GM12878 (cell line): Measurements from ENCODE around the gene ESM1. TPM values are rescaled to one million over a fixed set of nuclear protein-coding genes. Genes with fewer than 3 reads are reported as not detected.

ENCODE experiments used
- ATAC-seq: fragments of 200-7000 bp; cut with Tn5 transposase; 3 replicates; pipeline ENCODE4 v1.9.1; 2020; ENCODE audit warnings: mild to moderate bottlenecking, moderate library complexity
- BruUV-seq: library from RNA; stranded (reverse); fragments of 400-500 nt; replicated peaks from 2 replicates; lab custom pipeline; 2021; lab: Mats Ljungman, UMichigan
- CTCF ChIA-PET: fragments of 300-600 bp; sonication (Branson Sonifier 250); formaldehyde crosslinking; extraction: SDS; loops from one replicate; lab custom pipeline; 2021; ENCODE audit warnings: inconsistent platforms; lab: Yijun Ruan, JAX
- POLR2A ChIA-PET: fragments of 350-600 bp; formaldehyde crosslinking; extraction: SDS; loops from one replicate; lab custom pipeline; 2021; ENCODE audit warnings: inconsistent platforms; lab: Charles Lee
- RAD21 ChIA-PET: fragments of 300-600 bp; sonication (Branson Sonifier 250); formaldehyde crosslinking; loops from one replicate; lab custom pipeline; 2023; ENCODE audit warnings: antibody characterized with exemption; ENCODE audit not compliant: unreplicated experiment; lab: Charles Lee
- SMC1A ChIA-PET: fragments of 300-600 bp; sonication (Branson Sonifier 250); formaldehyde crosslinking; loops from one replicate; lab custom pipeline; 2023; ENCODE audit not compliant: unreplicated experiment, uncharacterized antibody; lab: Charles Lee
- DNase-seq: peaks from one replicate; pipeline ENCODE4 v3.0.0-alpha.2; 2011; ENCODE audit warnings: low read depth, low spot score
- FAIRE-seq: peaks from 3 replicates; lab custom pipeline; 2011; peaks lifted over from hg19 to GRCh38; lab: Jason Lieb, UNC
- H2AFZ ChIP-seq: 2 replicates; pipeline ENCODE4 v1.6.0; 2011; ENCODE audit warnings: low read depth, low read length, control low read depth; ENCODE audit not compliant: control insufficient read depth
- H3K27ac ChIP-seq: 2 replicates; pipeline ENCODE4 v1.5.1; 2011; ENCODE audit warnings: control low read depth; ENCODE audit not compliant: control insufficient read depth, insufficient read depth
- H3K27me3 ChIP-seq, 2 experiments: replicated peaks in 1 of 2; 2 replicates each; pipeline versions ENCODE4 v1.6.0 to v1.6.1; 2011; ENCODE audit warnings: low read length in 1 of 2; ENCODE audit not compliant: control insufficient read depth in 2 of 2, insufficient read depth in 2 of 2
- H3K36me3 ChIP-seq, 2 experiments: 2 replicates each; pipeline ENCODE4 v1.5.1; 2011; ENCODE audit warnings: low read length in 1 of 2; ENCODE audit not compliant: control insufficient read depth in 2 of 2, insufficient read depth in 2 of 2
- H3K4me1 ChIP-seq: 2 replicates; pipeline ENCODE4 v1.6.1; 2011; ENCODE audit warnings: mild to moderate bottlenecking, low read length, moderate library complexity, mixed read lengths; ENCODE audit not compliant: control insufficient read depth, insufficient read depth
- H3K4me2 ChIP-seq: 2 replicates; pipeline ENCODE4 v1.6.0; 2011; ENCODE audit warnings: control low read depth; ENCODE audit not compliant: control insufficient read depth, insufficient read depth
- H3K4me3 ChIP-seq: fragments of 200-600 bp; sonication (generic); 2 replicates; pipeline ENCODE4 v1.5.1; 2016
- H3K79me2 ChIP-seq: 2 replicates; pipeline ENCODE4 v1.6.0; 2011; ENCODE audit warnings: low read length; ENCODE audit not compliant: control insufficient read depth, insufficient read depth
- H3K9ac ChIP-seq: 2 replicates; pipeline ENCODE4 v1.8.0; 2011; ENCODE audit warnings: low read length, control low read depth, mixed read lengths; ENCODE audit not compliant: control insufficient read depth, insufficient read depth
- H3K9me3 ChIP-seq: replicated peaks from 3 replicates; pipeline ENCODE4 v1.5.1; 2011; ENCODE audit warnings: mild to moderate bottlenecking, low read length; ENCODE audit not compliant: control insufficient read depth, insufficient read depth
- H4K20me1 ChIP-seq: 2 replicates; pipeline ENCODE4 v1.6.0; 2011; ENCODE audit not compliant: control insufficient read depth, insufficient read depth
- BRCA1 ChIP-seq: IDR thresholded peaks from 2 replicates; pipeline ENCODE4 v1.6.1; 2011; ENCODE audit warnings: low read depth, low read length, improper control_type of control experiment
- HDAC2 ChIP-seq: fragments of 200-600 bp; sonication (generic); IDR thresholded peaks from 2 replicates; pipeline ENCODE4 v1.6.1; 2017
- HDAC6 ChIP-seq: fragments of 200-600 bp; sonication (generic); IDR thresholded peaks from one replicate; pipeline ENCODE4 v1.8.0; 2017; ENCODE audit warnings: antibody characterized with exemption; ENCODE audit not compliant: unreplicated experiment
- NR2C1 ChIP-seq: fragments of 450-650 bp; IDR thresholded peaks from 2 replicates; pipeline ENCODE4 v1.6.1; 2017; ENCODE audit warnings: antibody characterized with exemption, mild to moderate bottlenecking, moderate library complexity
- PML ChIP-seq: IDR thresholded peaks from 2 replicates; pipeline ENCODE4 v1.6.1; 2012; ENCODE audit warnings: low read length, inconsistent platforms
- RCOR1 ChIP-seq: conservative IDR thresholded peaks from 2 replicates; pipeline ENCODE4 v1.6.1; 2012; ENCODE audit warnings: low read depth, low read length, improper control_type of control experiment
- RFX5 ChIP-seq: IDR thresholded peaks from 2 replicates; pipeline ENCODE4 v1.6.1; 2011; ENCODE audit warnings: low read depth, low read length, improper control_type of control experiment
- SMAD5 ChIP-seq: IDR thresholded peaks from 2 replicates; pipeline ENCODE4 v1.6.1; 2016; ENCODE audit warnings: antibody characterized with exemption, low read depth
- TCF7 ChIP-seq: IDR thresholded peaks from 2 replicates; pipeline ENCODE4 v1.6.1; 2014; ENCODE audit warnings: antibody characterized with exemption, borderline replicate concordance
- ZNF274 ChIP-seq: IDR thresholded peaks from one replicate; pipeline ENCODE4 v1.8.0; 2011; ENCODE audit not compliant: insufficient read length, insufficient read depth
- WGBS: methylation state at CpG from one replicate; pipeline ENCODE4 v1.1.6; 2016; ENCODE audit warnings: low lambda C conversion rate; ENCODE audit not compliant: insufficient replicate concordance, insufficient coverage; ENCODE audit errors: missing lambda C conversion rate; 5-methylcytosine and 5-hydroxymethylcytosine counted together
- in situ Hi-C: fragments of 300-500 bp; cut with MboI; formaldehyde crosslinking; loops from 9 replicates; pipeline ENCODE4 v1.14.3; 2018; ENCODE audit warnings: mixed read lengths
- intact Hi-C: fragments of 100-400 bp; cut with micrococcal nuclease; formaldehyde crosslinking; loops from one replicate; pipeline ENCODE4 v1.14.2; 2022; ENCODE audit not compliant: unreplicated experiment
- polyA plus RNA-seq, 11 experiments: library from polyadenylated mRNA; depleted of rRNA in 4 of 11; unstranded in 6 of 11; stranded (reverse) in 5 of 11; fragments of >200 nt; fragmentation: Nextera tagmentation in 4 of 11; fragmentation: Illumina TruSeq in 1 of 11; extraction: Ambion mirVana in 4 of 11; extraction: Trizol in 1 of 11; gene quantifications; 1 replicate in 1 of 11; 2 replicates in 10 of 11; pipeline versions ENCODE4 v1.2.1 to v1.2.3, GENCODE V29; 2011 to 2016; ENCODE audit warnings: inconsistent platforms in 2 of 11, missing spikeins in 2 of 11, low read depth in 1 of 11
- total RNA-seq, 4 experiments: library from RNA; depleted of rRNA in 3 of 4; stranded (reverse); fragments of >200 nt in 3 of 4; fragmentation: Illumina TruSeq in 1 of 4; extraction: Trizol in 1 of 4; gene quantifications; 2 replicates each; pipeline versions ENCODE4 v1.2.1 to v1.2.3, GENCODE V29; 2013 to 2021
- TF ChIP-seq, protein P1 (sequence below): fragments of 450-650 bp; IDR thresholded peaks from 2 replicates; pipeline ENCODE4 v1.6.1; 2014; ENCODE audit warnings: mild to moderate bottlenecking
- TF ChIP-seq, protein P2 (sequence below): IDR thresholded peaks from 2 replicates; pipeline ENCODE4 v1.6.1; 2012; ENCODE audit warnings: low read depth, low read length, improper control_type of control experiment
- TF ChIP-seq, protein P3 (sequence below): IDR thresholded peaks from 2 replicates; pipeline ENCODE4 v1.6.1; 2011; ENCODE audit warnings: borderline replicate concordance, low read depth, mild to moderate bottlenecking, moderate library complexity, low read length; ENCODE audit not compliant: insufficient read depth, poor library complexity, severe bottlenecking

Gene ESM1
- total and polyA plus RNA-seq, 10 of the 15 experiments (the other 5 are each of a cell fraction or from before 2014, with no cell fraction given): not detected

DNA sequence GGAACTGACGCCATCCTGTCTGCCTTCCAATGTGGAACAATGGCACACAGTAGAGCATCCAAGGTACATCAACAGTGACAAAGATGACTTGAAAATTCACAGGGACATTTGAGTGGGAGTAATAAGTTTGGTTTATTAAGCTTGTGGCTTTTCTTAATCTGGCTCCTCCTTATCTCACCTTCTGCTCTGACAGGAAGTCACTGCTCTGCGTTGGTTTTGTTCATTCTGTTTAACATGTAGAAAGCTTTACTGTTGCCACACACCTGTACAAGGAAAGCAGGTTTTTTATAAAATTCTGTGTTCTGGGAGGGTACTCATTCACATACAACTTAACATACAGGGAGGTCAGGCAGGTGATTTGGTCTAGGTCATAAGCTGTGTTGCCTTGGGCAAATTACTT, 37.1 kb upstream of the ESM1 start (continued):
- TF ChIP-seq, protein P1, sequence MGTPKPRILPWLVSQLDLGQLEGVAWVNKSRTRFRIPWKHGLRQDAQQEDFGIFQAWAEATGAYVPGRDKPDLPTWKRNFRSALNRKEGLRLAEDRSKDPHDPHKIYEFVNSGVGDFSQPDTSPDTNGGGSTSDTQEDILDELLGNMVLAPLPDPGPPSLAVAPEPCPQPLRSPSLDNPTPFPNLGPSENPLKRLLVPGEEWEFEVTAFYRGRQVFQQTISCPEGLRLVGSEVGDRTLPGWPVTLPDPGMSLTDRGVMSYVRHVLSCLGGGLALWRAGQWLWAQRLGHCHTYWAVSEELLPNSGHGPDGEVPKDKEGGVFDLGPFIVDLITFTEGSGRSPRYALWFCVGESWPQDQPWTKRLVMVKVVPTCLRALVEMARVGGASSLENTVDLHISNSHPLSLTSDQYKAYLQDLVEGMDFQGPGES: no peak
- no peak for TF ChIP-seq ZNF274

DNA sequence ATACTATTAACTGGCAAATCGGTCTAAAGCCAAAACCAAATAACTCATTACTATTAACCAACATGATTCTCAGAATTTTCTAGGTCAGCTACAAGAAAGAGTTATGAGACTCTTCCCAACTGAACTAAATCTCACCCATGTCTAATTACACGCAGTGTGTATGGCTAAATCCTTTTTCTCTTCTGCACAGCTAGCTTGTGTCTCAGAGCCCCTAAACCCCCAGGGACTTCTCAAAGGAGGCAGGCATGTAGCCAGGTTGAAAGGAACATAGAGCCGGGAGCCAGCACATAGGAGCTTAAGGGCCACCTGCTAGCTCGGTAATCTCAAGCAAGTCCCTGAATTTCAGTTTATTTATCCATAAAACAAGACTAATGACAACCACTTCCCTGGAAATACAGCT, 36.4 kb upstream of the ESM1 start:
- CTCF ChIA-PET: interaction anchor here (1.2 kb wide), 1 partner anchor 28 kb away, joined by 3 read pairs; no protein-coding TSS in a partner anchor
- Histone ChIP-seq H2AFZ (no peak overlapping the region), H3K4me2 (no peak overlapping the region), H3K9me3 (no peaks in the 10 kb centered on the region; the same call in 2 of the 3 replicates), H3K79me2 (no peaks in the 10 kb centered on the region), H3K4me1 (no peaks in the 10 kb centered on the region), H3K27ac (no peak overlapping the region), H3K9ac (no peak overlapping the region), H3K4me3 (no peak overlapping the region), H3K27me3 (0 out of 4 replicates have a peak, but pooled peaks cover 0 to 1% of the 10 kb centered on the region in 2 experiments), H3K36me3 (no peaks in the 10 kb centered on the region), H4K20me1 (no peaks in the 10 kb centered on the region)
- intact Hi-C loops: no loop called here
- TF ChIP-seq SMAD5 (no peak), RCOR1 (no peak), PML (no peak), HDAC6 (no peak), BRCA1 (no peak), HDAC2 (no peak), NR2C1 (no peak), RFX5 (no peak), TCF7 (no peak)
- TF ChIP-seq, protein P2, sequence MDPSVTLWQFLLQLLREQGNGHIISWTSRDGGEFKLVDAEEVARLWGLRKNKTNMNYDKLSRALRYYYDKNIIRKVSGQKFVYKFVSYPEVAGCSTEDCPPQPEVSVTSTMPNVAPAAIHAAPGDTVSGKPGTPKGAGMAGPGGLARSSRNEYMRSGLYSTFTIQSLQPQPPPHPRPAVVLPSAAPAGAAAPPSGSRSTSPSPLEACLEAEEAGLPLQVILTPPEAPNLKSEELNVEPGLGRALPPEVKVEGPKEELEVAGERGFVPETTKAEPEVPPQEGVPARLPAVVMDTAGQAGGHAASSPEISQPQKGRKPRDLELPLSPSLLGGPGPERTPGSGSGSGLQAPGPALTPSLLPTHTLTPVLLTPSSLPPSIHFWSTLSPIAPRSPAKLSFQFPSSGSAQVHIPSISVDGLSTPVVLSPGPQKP: no peak
- TF ChIP-seq, protein P3, sequence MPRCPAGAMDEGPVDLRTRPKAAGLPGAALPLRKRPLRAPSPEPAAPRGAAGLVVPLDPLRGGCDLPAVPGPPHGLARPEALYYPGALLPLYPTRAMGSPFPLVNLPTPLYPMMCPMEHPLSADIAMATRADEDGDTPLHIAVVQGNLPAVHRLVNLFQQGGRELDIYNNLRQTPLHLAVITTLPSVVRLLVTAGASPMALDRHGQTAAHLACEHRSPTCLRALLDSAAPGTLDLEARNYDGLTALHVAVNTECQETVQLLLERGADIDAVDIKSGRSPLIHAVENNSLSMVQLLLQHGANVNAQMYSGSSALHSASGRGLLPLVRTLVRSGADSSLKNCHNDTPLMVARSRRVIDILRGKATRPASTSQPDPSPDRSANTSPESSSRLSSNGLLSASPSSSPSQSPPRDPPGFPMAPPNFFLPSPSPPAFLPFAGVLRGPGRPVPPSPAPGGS: no peak
- SMC1A ChIA-PET: no interaction called here
- DNase-seq: no peak
- in situ Hi-C loops: no loop called here
- RAD21 ChIA-PET: no interaction called here
- no TSS peak for BruUV-seq
- POLR2A ChIA-PET: no interaction called here
- 38% methylated on average over 4 of the region's 4 CpGs for WGBS
- FAIRE-seq: no peak
- ATAC-seq: no peak
